ENCODE data around the gene CPSF4. TPM values are rescaled to one million over a fixed set of nuclear protein-coding genes. Genes with fewer than 3 reads are reported as not detected.

The CPSF4 gene
- total RNA-seq, 1 experiment from 2014 or later = 95.1 TPM

- DNase-seq = peak; percentile 98
- Histone ChIP-seq H3K36me3 (replicated peaks; ENCODE audit: control insufficient read depth, insufficient read depth, low read length) (no peaks in the 10 kb centered on the region), H3K4me3 (ENCODE audit: insufficient read depth, low read depth, low read length) (peak within 1 kb of the TSS; percentile 84), H3K27me3 (ENCODE audit: control insufficient read depth, insufficient read depth, low read length) (no peaks in the 10 kb centered on the region)
Observed at GRCh38 chr7:99504603-99505323, 66.0 kb downstream of the CPSF4 start, which contains the start of gene ZKSCAN5. Gene ZKSCAN5 (plus strand): TSS chr7:99504662. CDS start chr7:99506045, 1,383 bp downstream.

DNA sequence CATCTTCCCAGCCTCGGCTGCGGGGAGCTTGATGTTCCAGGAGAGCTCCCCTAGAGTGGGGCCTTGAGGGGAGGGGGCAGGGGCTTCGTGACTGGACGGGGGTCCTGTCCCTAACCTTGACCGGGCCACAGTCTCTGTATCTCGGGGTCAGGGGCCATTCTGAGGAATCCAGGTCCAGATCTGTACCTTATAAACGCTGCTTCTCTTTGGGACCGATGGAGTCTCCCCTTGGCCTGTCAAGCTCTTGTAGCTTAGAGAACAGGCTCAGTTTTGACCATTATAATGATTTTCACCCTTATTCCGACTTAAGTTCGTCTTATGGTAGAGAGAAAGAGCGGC lies 66.5 kb downstream of the CPSF4 start:
- H3K27me3 ChIP-seq (ENCODE audit: control insufficient read depth, insufficient read depth, low read length) = no peaks in the 10 kb centered on the region
- DNase-seq = no peak
- H3K36me3 ChIP-seq (replicated peaks; ENCODE audit: control insufficient read depth, insufficient read depth, low read length) = no peaks in the 10 kb centered on the region; the same call in 1 of the 2 replicates
- peak overlapping the region; percentile 84 for H3K4me3 ChIP-seq (ENCODE audit: insufficient read depth, low read depth, low read length)

Other genes starting within 250 kb of the CPSF4 start
- 0.07 TPM in 1 of 2 replicates, not detected in the other for gene KPNA7, start 230.8 kb upstream of the CPSF4 start, total RNA-seq (2014; rRNA removed; shearing (Covaris generic))
- gene MYH16, start 166.1 kb upstream of the CPSF4 start, total RNA-seq (2014; rRNA removed; shearing (Covaris generic)) = not detected in 2 replicates
- gene ARPC1A, start 113.0 kb upstream of the CPSF4 start, total RNA-seq (2014; rRNA removed; shearing (Covaris generic)) = 168 and 188 TPM in 2 replicates
- gene ARPC1B, start 64.2 kb upstream of the CPSF4 start, total RNA-seq (2014; rRNA removed; shearing (Covaris generic)) = 108 and 126 TPM in 2 replicates
- 62.3 and 66.4 TPM in 2 replicates for gene PDAP1, start 30.3 kb upstream of the CPSF4 start, total RNA-seq (2014; rRNA removed; shearing (Covaris generic))
- 74.9 and 78.9 TPM in 2 replicates for gene BUD31, start 30.0 kb upstream of the CPSF4 start, total RNA-seq (2014; rRNA removed; shearing (Covaris generic))
- 11.2 and 13.3 TPM in 2 replicates for gene PTCD1, start 145 bp upstream of the CPSF4 start, total RNA-seq (2014; rRNA removed; shearing (Covaris generic))
- 668 and 694 TPM in 2 replicates for gene ATP5MF, start 27.2 kb downstream of the CPSF4 start, total RNA-seq (2014; rRNA removed; shearing (Covaris generic))
- gene ZNF789, start 33.9 kb downstream of the CPSF4 start, total RNA-seq (2014; rRNA removed; shearing (Covaris generic)) = 9.9 and 14.9 TPM in 2 replicates
- gene ZNF394, start 61.3 kb downstream of the CPSF4 start, total RNA-seq (2014; rRNA removed; shearing (Covaris generic)) = 18.4 and 20.1 TPM in 2 replicates
- gene ZKSCAN5, start 65.7 kb downstream of the CPSF4 start, total RNA-seq (2014; rRNA removed; shearing (Covaris generic)) = 20.0 and 28.7 TPM in 2 replicates
- gene FAM200A, start 113.2 kb downstream of the CPSF4 start, total RNA-seq (2014; rRNA removed; shearing (Covaris generic)) = 7.2 and 8.1 TPM in 2 replicates
- 37.6 and 58.6 TPM in 2 replicates for gene ZNF655, start 119.7 kb downstream of the CPSF4 start, total RNA-seq (2014; rRNA removed; shearing (Covaris generic))
- 0.48 and 0.52 TPM in 2 replicates for gene TMEM225B, start 159.3 kb downstream of the CPSF4 start, total RNA-seq (2014; rRNA removed; shearing (Covaris generic))
- gene ZSCAN25, start 178.0 kb downstream of the CPSF4 start, total RNA-seq (2014; rRNA removed; shearing (Covaris generic)) = 12.5 and 13.2 TPM in 2 replicates
- 0.31 TPM in 1 of 2 replicates, not detected in the other for gene CYP3A5, start 241.1 kb downstream of the CPSF4 start, total RNA-seq (2014; rRNA removed; shearing (Covaris generic))

Data from H7 (cell line).